GM12878 (cell line): ENCODE measurements around the gene BUD23. TPM values are rescaled to one million over a fixed set of nuclear protein-coding genes. Genes with fewer than 3 reads are reported as not detected.

Experiments
- BACH1 ChIP-seq: fragments of 450-650 bp; IDR thresholded peaks from 2 replicates; pipeline ENCODE4 v1.6.1; 2017; ENCODE audit warnings: mild to moderate bottlenecking, borderline replicate concordance
- BRCA1 ChIP-seq: IDR thresholded peaks from 2 replicates; pipeline ENCODE4 v1.6.1; 2011; ENCODE audit warnings: low read depth, low read length, improper control_type of control experiment
- CTCF ChIP-seq, 3 experiments: IDR thresholded peaks in 2 of 3; conservative IDR thresholded peaks in 1 of 3; 2 replicates each; pipeline ENCODE4 v1.5.1; 2011; ENCODE audit warnings: low read depth in 3 of 3, low read length in 3 of 3, mild to moderate bottlenecking in 3 of 3, control low read depth in 2 of 3, moderate library complexity in 2 of 3, inconsistent platforms in 1 of 3, mixed read lengths in 1 of 3; ENCODE audit not compliant: control insufficient read depth in 2 of 3, insufficient read depth in 1 of 3; ENCODE audit errors: extremely low read depth in 1 of 3
- GATAD2B ChIP-seq: fragments of 450-650 bp; conservative IDR thresholded peaks from 2 replicates; pipeline ENCODE4 v1.6.1; 2017; ENCODE audit warnings: low read depth, mild to moderate bottlenecking, moderate library complexity
- MLLT1 ChIP-seq: fragments of 450-650 bp; IDR thresholded peaks from 2 replicates; pipeline ENCODE4 v1.6.1; 2016; ENCODE audit warnings: mild to moderate bottlenecking
- PML ChIP-seq: IDR thresholded peaks from 2 replicates; pipeline ENCODE4 v1.6.1; 2012; ENCODE audit warnings: low read length, inconsistent platforms
- RCOR1 ChIP-seq: conservative IDR thresholded peaks from 2 replicates; pipeline ENCODE4 v1.6.1; 2012; ENCODE audit warnings: low read depth, low read length, improper control_type of control experiment
- SMARCA5 ChIP-seq: fragments of 450-650 bp; IDR thresholded peaks from 2 replicates; pipeline ENCODE4 v1.6.1; 2017; ENCODE audit warnings: mild to moderate bottlenecking
- SMC3 ChIP-seq: IDR thresholded peaks from 2 replicates; pipeline ENCODE4 v1.6.1; 2011; ENCODE audit warnings: low read length, improper control_type of control experiment, borderline replicate concordance
- SP1 ChIP-seq: IDR thresholded peaks from one replicate; pipeline ENCODE4 v1.6.1; 2011; ENCODE audit warnings: low read depth, low read length
- TARDBP ChIP-seq: IDR thresholded peaks from 2 replicates; pipeline ENCODE4 v1.6.1; 2016; ENCODE audit warnings: borderline replicate concordance
- TCF12 ChIP-seq: IDR thresholded peaks from 2 replicates; pipeline ENCODE4 v1.6.1; 2011; ENCODE audit warnings: low read depth, mild to moderate bottlenecking, low read length
- ZBED1 ChIP-seq: IDR thresholded peaks from 2 replicates; pipeline ENCODE4 v1.6.1; 2016; ENCODE audit warnings: borderline replicate concordance
- ZBTB33 ChIP-seq: fragments of 450-650 bp; IDR thresholded peaks from 2 replicates; pipeline ENCODE4 v1.6.1; 2017; ENCODE audit warnings: mild to moderate bottlenecking
- ZSCAN29 ChIP-seq: fragments of 450-650 bp; IDR thresholded peaks from 2 replicates; pipeline ENCODE4 v1.6.1; 2017; ENCODE audit warnings: mild to moderate bottlenecking, moderate library complexity
- polyA plus RNA-seq, 11 experiments: library from polyadenylated mRNA; depleted of rRNA in 4 of 11; unstranded in 6 of 11; stranded (reverse) in 5 of 11; fragments of >200 nt; fragmentation: Nextera tagmentation in 4 of 11; fragmentation: Illumina TruSeq in 1 of 11; extraction: Ambion mirVana in 4 of 11; extraction: Trizol in 1 of 11; gene quantifications; 1 replicate in 1 of 11; 2 replicates in 10 of 11; pipeline versions ENCODE4 v1.2.1 to v1.2.3, GENCODE V29; 2011 to 2016; ENCODE audit warnings: inconsistent platforms in 2 of 11, missing spikeins in 2 of 11, low read depth in 1 of 11
- total RNA-seq, 4 experiments: library from RNA; depleted of rRNA in 3 of 4; stranded (reverse); fragments of >200 nt in 3 of 4; fragmentation: Illumina TruSeq in 1 of 4; extraction: Trizol in 1 of 4; gene quantifications; 2 replicates each; pipeline versions ENCODE4 v1.2.1 to v1.2.3, GENCODE V29; 2013 to 2021
- TF ChIP-seq, protein P1 (sequence below): fragments of 150-350 bp; IDR thresholded peaks from 2 replicates; pipeline ENCODE4 v1.6.1; 2014; ENCODE audit warnings: mild to moderate bottlenecking, low read depth, low read length
- TF ChIP-seq, protein P2 (sequence below): IDR thresholded peaks from 2 replicates; pipeline ENCODE4 v1.6.1; 2012; ENCODE audit warnings: low read depth, low read length, improper control_type of control experiment
- TF ChIP-seq, protein P3 (sequence below): fragments of 450-650 bp; IDR thresholded peaks from 2 replicates; pipeline ENCODE4 v1.6.1; 2017; ENCODE audit warnings: mild to moderate bottlenecking, moderate library complexity

BUD23 gene
- total and polyA plus RNA-seq, 10 of the 15 experiments (the other 5 are each of a cell fraction or from before 2014, with no cell fraction given) = 36.4 to 138 (median 99.5) TPM

DNA sequence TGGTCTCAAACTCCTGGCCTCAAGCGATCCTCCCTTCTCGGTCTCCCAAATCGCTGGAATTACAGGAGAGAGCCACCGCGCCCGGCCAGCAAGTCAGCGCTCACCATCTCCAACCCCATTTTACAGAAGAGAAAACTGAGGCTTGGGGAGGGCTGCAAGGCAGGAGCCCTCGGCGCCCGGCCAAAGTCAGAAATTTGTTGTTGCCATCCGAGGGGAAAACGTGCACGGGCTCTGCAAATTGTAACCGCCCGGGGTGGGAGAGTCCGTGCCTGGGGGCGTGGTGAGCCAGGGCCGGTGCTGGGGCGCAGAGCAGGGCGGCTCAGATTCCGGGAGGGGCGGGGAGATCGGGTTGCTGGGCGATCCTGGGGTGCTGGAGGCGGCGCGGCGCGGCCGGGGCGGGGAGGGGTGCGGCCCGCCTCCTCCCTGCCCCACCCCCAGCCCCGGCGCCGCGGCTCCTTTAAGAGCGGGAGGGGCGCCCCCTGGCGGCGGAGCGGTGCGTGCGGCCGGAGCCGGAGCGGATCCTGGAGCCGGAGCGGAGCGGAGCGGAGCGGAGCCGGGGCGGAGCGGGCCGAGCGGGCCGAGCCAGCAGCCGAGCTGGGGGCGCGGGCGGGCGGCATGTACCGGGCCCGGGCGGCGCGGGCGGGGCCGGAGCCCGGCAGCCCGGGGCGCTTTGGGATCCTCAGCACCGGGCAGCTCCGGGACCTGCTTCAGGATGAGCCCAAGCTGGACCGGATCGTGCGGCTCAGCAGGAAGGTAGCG, 15.9 kb upstream of the BUD23 start, which contains the start of gene VPS37D (continued):
- TF ChIP-seq, protein P1, sequence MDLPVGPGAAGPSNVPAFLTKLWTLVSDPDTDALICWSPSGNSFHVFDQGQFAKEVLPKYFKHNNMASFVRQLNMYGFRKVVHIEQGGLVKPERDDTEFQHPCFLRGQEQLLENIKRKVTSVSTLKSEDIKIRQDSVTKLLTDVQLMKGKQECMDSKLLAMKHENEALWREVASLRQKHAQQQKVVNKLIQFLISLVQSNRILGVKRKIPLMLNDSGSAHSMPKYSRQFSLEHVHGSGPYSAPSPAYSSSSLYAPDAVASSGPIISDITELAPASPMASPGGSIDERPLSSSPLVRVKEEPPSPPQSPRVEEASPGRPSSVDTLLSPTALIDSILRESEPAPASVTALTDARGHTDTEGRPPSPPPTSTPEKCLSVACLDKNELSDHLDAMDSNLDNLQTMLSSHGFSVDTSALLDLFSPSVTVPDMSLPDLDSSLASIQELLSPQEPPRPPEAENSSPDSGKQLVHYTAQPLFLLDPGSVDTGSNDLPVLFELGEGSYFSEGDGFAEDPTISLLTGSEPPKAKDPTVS = no peak
- TF ChIP-seq BRCA1 (no peak), PML (no peak), ZBED1 (no peak), ZSCAN29 (peak; percentile 86), SMC3 (peak; percentile 52), RCOR1 (no peak), SMARCA5 (peak; percentile 96), ZBTB33 (no peak), CTCF (IDR thresholded peaks at IDR 0.05 in 2 of 3, conservative IDR thresholded peaks at IDR 0.05 in 1 of 3; ENCODE audit: control insufficient read depth in 2 of 3, extremely low read depth in 1 of 3, insufficient read depth in 1 of 3, low read depth in 3 of 3, low read length in 3 of 3) (peak; percentile 75 to 86 (median 77)), BACH1 (peak; percentile 69; the same call in 1 of the 2 replicates), MLLT1 (no peak), GATAD2B (peak; percentile 51; the same call in 1 of the 2 replicates), SP1 (peak; percentile 91), TCF12 (0 out of 2 replicates have a peak, but pooled peaks have one; percentile 38), TARDBP (no peak)
- TF ChIP-seq, protein P2, sequence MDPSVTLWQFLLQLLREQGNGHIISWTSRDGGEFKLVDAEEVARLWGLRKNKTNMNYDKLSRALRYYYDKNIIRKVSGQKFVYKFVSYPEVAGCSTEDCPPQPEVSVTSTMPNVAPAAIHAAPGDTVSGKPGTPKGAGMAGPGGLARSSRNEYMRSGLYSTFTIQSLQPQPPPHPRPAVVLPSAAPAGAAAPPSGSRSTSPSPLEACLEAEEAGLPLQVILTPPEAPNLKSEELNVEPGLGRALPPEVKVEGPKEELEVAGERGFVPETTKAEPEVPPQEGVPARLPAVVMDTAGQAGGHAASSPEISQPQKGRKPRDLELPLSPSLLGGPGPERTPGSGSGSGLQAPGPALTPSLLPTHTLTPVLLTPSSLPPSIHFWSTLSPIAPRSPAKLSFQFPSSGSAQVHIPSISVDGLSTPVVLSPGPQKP = no peak
- TF ChIP-seq, protein P3, sequence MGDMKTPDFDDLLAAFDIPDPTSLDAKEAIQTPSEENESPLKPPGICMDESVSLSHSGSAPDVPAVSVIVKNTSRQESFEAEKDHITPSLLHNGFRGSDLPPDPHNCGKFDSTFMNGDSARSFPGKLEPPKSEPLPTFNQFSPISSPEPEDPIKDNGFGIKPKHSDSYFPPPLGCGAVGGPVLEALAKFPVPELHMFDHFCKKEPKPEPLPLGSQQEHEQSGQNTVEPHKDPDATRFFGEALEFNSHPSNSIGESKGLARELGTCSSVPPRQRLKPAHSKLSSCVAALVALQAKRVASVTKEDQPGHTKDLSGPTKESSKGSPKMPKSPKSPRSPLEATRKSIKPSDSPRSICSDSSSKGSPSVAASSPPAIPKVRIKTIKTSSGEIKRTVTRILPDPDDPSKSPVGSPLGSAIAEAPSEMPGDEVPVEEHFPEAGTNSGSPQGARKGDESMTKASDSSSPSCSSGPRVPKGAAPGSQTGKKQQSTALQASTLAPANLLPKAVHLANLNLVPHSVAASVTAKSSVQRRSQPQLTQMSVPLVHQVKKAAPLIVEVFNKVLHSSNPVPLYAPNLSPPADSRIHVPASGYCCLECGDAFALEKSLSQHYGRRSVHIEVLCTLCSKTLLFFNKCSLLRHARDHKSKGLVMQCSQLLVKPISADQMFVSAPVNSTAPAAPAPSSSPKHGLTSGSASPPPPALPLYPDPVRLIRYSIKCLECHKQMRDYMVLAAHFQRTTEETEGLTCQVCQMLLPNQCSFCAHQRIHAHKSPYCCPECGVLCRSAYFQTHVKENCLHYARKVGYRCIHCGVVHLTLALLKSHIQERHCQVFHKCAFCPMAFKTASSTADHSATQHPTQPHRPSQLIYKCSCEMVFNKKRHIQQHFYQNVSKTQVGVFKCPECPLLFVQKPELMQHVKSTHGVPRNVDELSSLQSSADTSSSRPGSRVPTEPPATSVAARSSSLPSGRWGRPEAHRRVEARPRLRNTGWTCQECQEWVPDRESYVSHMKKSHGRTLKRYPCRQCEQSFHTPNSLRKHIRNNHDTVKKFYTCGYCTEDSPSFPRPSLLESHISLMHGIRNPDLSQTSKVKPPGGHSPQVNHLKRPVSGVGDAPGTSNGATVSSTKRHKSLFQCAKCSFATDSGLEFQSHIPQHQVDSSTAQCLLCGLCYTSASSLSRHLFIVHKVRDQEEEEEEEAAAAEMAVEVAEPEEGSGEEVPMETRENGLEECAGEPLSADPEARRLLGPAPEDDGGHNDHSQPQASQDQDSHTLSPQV = peak; percentile 71
